HepG2 (cell line): ENCODE measurements around the gene WDR6. TPM values are rescaled to one million over a fixed set of nuclear protein-coding genes. Genes with fewer than 3 reads are reported as not detected.

ENCODE experiments used
- ATF6 ChIP-seq: sonication (generic); formaldehyde crosslinking; conservative IDR thresholded peaks from 2 replicates; pipeline ENCODE4 v1.4.0; 2020; ENCODE audit warnings: missing genetic modification reagents
- HNF1A ChIP-seq, 2 experiments: sonication (generic) in 1 of 2; formaldehyde crosslinking in 1 of 2; IDR thresholded peaks; 2 replicates each; pipeline versions ENCODE4 v1.4.0 to v1.6.1; 2016 to 2020; ENCODE audit warnings: borderline replicate concordance in 1 of 2, low read depth in 1 of 2, mild to moderate bottlenecking in 1 of 2, missing genetic modification reagents in 1 of 2
- KDM1A ChIP-seq: IDR thresholded peaks from 2 replicates; pipeline ENCODE4 v1.6.1; 2016; ENCODE audit warnings: missing compliant biosample characterization
- NFRKB ChIP-seq: fragments of 450-650 bp; IDR thresholded peaks from 2 replicates; pipeline ENCODE4 v1.6.1; 2017
- POLR2AphosphoS5 ChIP-seq: IDR thresholded peaks from 2 replicates; pipeline ENCODE4 v1.6.1; 2012; ENCODE audit warnings: low read depth, low read length
- SMAD3 ChIP-seq: sonication (generic); formaldehyde crosslinking; IDR thresholded peaks from 2 replicates; pipeline ENCODE4 v1.4.0; 2020; ENCODE audit warnings: missing genetic modification reagents
- TFDP1 ChIP-seq: IDR thresholded peaks from 2 replicates; pipeline ENCODE4 v1.6.1; 2016; ENCODE audit warnings: missing compliant biosample characterization, missing genetic modification reagents, borderline replicate concordance
- YY1 ChIP-seq: IDR thresholded peaks from 2 replicates; pipeline ENCODE4 v1.6.1; 2011; ENCODE audit warnings: low read length, low read depth, moderate library complexity, mild to moderate bottlenecking; ENCODE audit not compliant: insufficient read depth, insufficient replicate concordance
- ZBTB8A ChIP-seq: sonication (generic); formaldehyde crosslinking; IDR thresholded peaks from 2 replicates; pipeline ENCODE4 v1.4.0; 2020; ENCODE audit warnings: mild to moderate bottlenecking, low read depth, missing genetic modification reagents, borderline replicate concordance
- ZNF142 ChIP-seq: sonication (generic); formaldehyde crosslinking; IDR thresholded peaks from 2 replicates; pipeline ENCODE4 v1.4.0; 2020; ENCODE audit warnings: missing genetic modification reagents
- ZNF749 ChIP-seq: sonication (generic); formaldehyde crosslinking; IDR thresholded peaks from 2 replicates; pipeline ENCODE4 v1.8.0; 2022; ENCODE audit warnings: mild to moderate bottlenecking, missing genetic modification reagents, moderate library complexity, borderline replicate concordance
- ZNF850 ChIP-seq: sonication (generic); formaldehyde crosslinking; conservative IDR thresholded peaks from 2 replicates; pipeline ENCODE4 v1.9.0; 2021; ENCODE audit warnings: mild to moderate bottlenecking, missing genetic modification reagents
- polyA plus RNA-seq, 8 experiments: library from polyadenylated mRNA; depleted of rRNA in 3 of 8; stranded (reverse) in 7 of 8; unstranded in 1 of 8; fragments of >200 nt; fragmentation: Illumina TruSeq in 4 of 8; extraction: Trizol in 4 of 8; gene quantifications; 2 replicates each; pipeline versions ENCODE4 v1.2.1 to v1.2.3, GENCODE V29; 2011 to 2016; ENCODE audit warnings: low read depth in 4 of 8, missing spikeins in 1 of 8, mixed read lengths in 1 of 8; ENCODE audit not compliant: insufficient read depth in 1 of 8
- total RNA-seq, 5 experiments: library from RNA; depleted of rRNA; stranded (reverse); fragments of >200 nt; fragmentation: Illumina TruSeq; extraction: Trizol; gene quantifications; 2 replicates each; pipeline ENCODE4 v1.2.3, GENCODE V29; 2016; ENCODE audit warnings: low read depth in 1 of 5

WDR6 gene
- total and polyA plus RNA-seq, 2 of the 13 experiments (the other 11 are each of a cell fraction or from before 2014, with no cell fraction given): 73.4 to 139 TPM

- TF ChIP-seq ATF6 (CRISPR knock-in tag) (no peak), KDM1A (CRISPR knock-in tag) (no peak), TFDP1 (CRISPR knock-in tag) (peak; percentile 15; the same call in 1 of the 2 replicates), NFRKB (no peak), YY1 (peak; percentile 59), ZNF142 (CRISPR knock-in tag) (peak; percentile 46; the same call in 1 of the 2 replicates), ZNF749 (0 out of 2 replicates have a peak, but pooled peaks have one; percentile 67), SMAD3 (CRISPR knock-in tag) (no peak), ZBTB8A (CRISPR knock-in tag) (0 out of 2 replicates have a peak, but pooled peaks have one; percentile 72), HNF1A (IDR thresholded peaks at IDR 0.05; ENCODE audit: low read depth) (no peak), HNF1A (CRISPR knock-in tag; IDR thresholded peaks at IDR 0.05; ENCODE audit: borderline replicate concordance) (peak; percentile 66), POLR2AphosphoS5 (peak; percentile 71), ZNF850 (no peak)
These were observed 10.9 kb downstream of the WDR6 start, which contains the start of gene DALRD3 (continued) for GRCh38 chr3:49017971-49018706.
